SK-N-SH (cell line): ENCODE measurements around the gene BTN1A1. TPM values are rescaled to one million over a fixed set of nuclear protein-coding genes. Genes with fewer than 3 reads are reported as not detected.
"Not testable (repeated sequence)": the region's sequence is repeated elsewhere in the genome, so short reads cannot be mapped to it uniquely, and the experiment has no call there.

Experiments
- CTCF ChIA-PET: fragments of 300-600, 350-600 bp; formaldehyde crosslinking; extraction: SDS; loops from one replicate; lab custom pipeline; 2021; lab: Yijun Ruan, JAX
- POLR2A ChIA-PET: fragments of 350-600 bp; sonication (Branson Sonifier 250); formaldehyde crosslinking; extraction: SDS; loops from one replicate; lab custom pipeline; 2020; ENCODE audit warnings: antibody characterized with exemption, inconsistent platforms; lab: Yijun Ruan, JAX
- DNase-seq: peaks from one replicate; pipeline ENCODE4 v3.0.0; 2012
- H2AFZ ChIP-seq: fragments of 200-600 bp; sonication (generic); 2 replicates; pipeline ENCODE4 v1.8.1; 2016; ENCODE audit warnings: antibody characterized with exemption, mild to moderate bottlenecking, low read depth
- H3F3A ChIP-seq: fragments of 200-600 bp; sonication (generic); replicated peaks from 2 replicates; pipeline ENCODE3; 2016; ENCODE audit warnings: antibody characterized with exemption, mild to moderate bottlenecking; ENCODE audit not compliant: insufficient read depth
- H3K27ac ChIP-seq, 2 experiments: fragments of 200-500 bp in 1 of 2; fragments of 200-600 bp in 1 of 2; sonication (Bioruptor generic) in 1 of 2; sonication (generic), shearing (Covaris generic) in 1 of 2; 2 replicates each; pipeline versions ENCODE4 v1.5.1 to v1.6.1; 2014 to 2016; ENCODE audit warnings: low read depth in 2 of 2, inconsistent platforms in 1 of 2, low read length in 1 of 2, mild to moderate bottlenecking in 1 of 2, mixed read lengths in 1 of 2
- H3K27me3 ChIP-seq: fragments of 200-600 bp; sonication (generic), shearing (Covaris generic); 2 replicates; pipeline ENCODE4 v1.6.1; 2016; ENCODE audit warnings: mixed run types; ENCODE audit not compliant: insufficient read depth
- H3K36me3 ChIP-seq, 2 experiments: fragments of 200-500 bp in 1 of 2; fragments of 200-600 bp in 1 of 2; sonication (Bioruptor generic) in 1 of 2; sonication (generic) in 1 of 2; replicated peaks in 1 of 2; 2 replicates each; pipeline versions ENCODE3 to v1.5.1; 2014 to 2016; ENCODE audit warnings: low read length in 1 of 2, mild to moderate bottlenecking in 1 of 2; ENCODE audit not compliant: insufficient read depth in 2 of 2, control insufficient read depth in 1 of 2
- H3K4me1 ChIP-seq, 2 experiments: fragments of 200-500 bp in 1 of 2; fragments of 200-600 bp in 1 of 2; sonication (Bioruptor generic) in 1 of 2; sonication (generic), shearing (Covaris generic) in 1 of 2; 2 replicates each; pipeline versions ENCODE4 v1.5.1 to v1.6.1; 2014 to 2016; ENCODE audit warnings: low read depth in 1 of 2, low read length in 1 of 2, mixed run types in 1 of 2; ENCODE audit not compliant: insufficient read depth in 2 of 2, control insufficient read depth in 1 of 2
- H3K4me2 ChIP-seq: fragments of 200-600 bp; sonication (generic), shearing (Covaris generic); 2 replicates; pipeline ENCODE4 v1.6.1; 2017; ENCODE audit warnings: mixed run types
- H3K4me3 ChIP-seq, 2 experiments: fragments of 200-500 bp in 1 of 2; fragments of 200-600 bp in 1 of 2; sonication (Bioruptor generic) in 1 of 2; sonication (generic), shearing (Covaris generic) in 1 of 2; 2 replicates each; pipeline versions ENCODE4 v1.5.1 to v1.8.1; 2014 to 2016; ENCODE audit warnings: low read depth in 2 of 2, inconsistent platforms in 1 of 2, low read length in 1 of 2, mild to moderate bottlenecking in 1 of 2, mixed read lengths in 1 of 2, moderate library complexity in 1 of 2
- H3K79me2 ChIP-seq: fragments of 200-600 bp; sonication (generic); 2 replicates; pipeline ENCODE4 v1.8.1; 2017; ENCODE audit warnings: mild to moderate bottlenecking; ENCODE audit not compliant: insufficient read depth
- H3K9ac ChIP-seq: fragments of 200-600 bp; sonication (generic); 2 replicates; pipeline ENCODE4 v1.6.1; 2017; ENCODE audit warnings: mixed run types
- H3K9me2 ChIP-seq: fragments of 200-600 bp; sonication (generic); 2 replicates; pipeline ENCODE4 v1.6.1; 2017; ENCODE audit warnings: mixed run types
- H3K9me3 ChIP-seq: fragments of 200-600 bp; sonication (generic); 2 replicates; pipeline ENCODE4 v1.6.1; 2017; ENCODE audit warnings: mixed run types, mild to moderate bottlenecking, moderate library complexity
- H4K20me1 ChIP-seq: fragments of 200-600 bp; sonication (generic); 2 replicates; pipeline ENCODE4 v1.6.1; 2017; ENCODE audit warnings: mild to moderate bottlenecking, mixed run types; ENCODE audit not compliant: insufficient read depth
- CHD2 ChIP-seq: fragments of 150-350 bp; IDR thresholded peaks from 2 replicates; pipeline ENCODE4 v1.6.1; 2018; ENCODE audit warnings: low read length; ENCODE audit not compliant: partially characterized antibody
- CTCF ChIP-seq: fragments of 200-600 bp; sonication (generic); IDR thresholded peaks from 2 replicates; pipeline ENCODE4 v1.6.1; 2017; ENCODE audit warnings: antibody characterized with exemption, mild to moderate bottlenecking, moderate library complexity
- ELF1 ChIP-seq: IDR thresholded peaks from 2 replicates; pipeline ENCODE4 v1.4.0; 2012
- FOSL2 ChIP-seq: IDR thresholded peaks from 2 replicates; pipeline ENCODE4 v1.4.0; 2012; ENCODE audit warnings: low read depth, mild to moderate bottlenecking, moderate library complexity, borderline replicate concordance
- FOXJ3 ChIP-seq: sonication (generic); formaldehyde crosslinking; IDR thresholded peaks from 2 replicates; pipeline ENCODE4 v1.5.1; 2020; ENCODE audit warnings: mild to moderate bottlenecking, missing genetic modification reagents
- GABPA ChIP-seq: IDR thresholded peaks from 2 replicates; pipeline ENCODE4 v1.4.0; 2012; ENCODE audit warnings: low read depth, mild to moderate bottlenecking
- IRF3 ChIP-seq: fragments of 150-350 bp; IDR thresholded peaks from 2 replicates; pipeline ENCODE4 v1.6.1; 2016; ENCODE audit warnings: mild to moderate bottlenecking, low read depth, low read length
- MAX ChIP-seq: IDR thresholded peaks from 2 replicates; pipeline ENCODE4 v1.4.0; 2012; ENCODE audit warnings: low read depth
- NFIC ChIP-seq: IDR thresholded peaks from 2 replicates; pipeline ENCODE4 v1.4.0; 2012; ENCODE audit warnings: borderline replicate concordance
- POLR2AphosphoS5 ChIP-seq: IDR thresholded peaks from 2 replicates; pipeline ENCODE4 v1.6.1; 2012; ENCODE audit warnings: low read depth, low read length
- RAD21 ChIP-seq: IDR thresholded peaks from 2 replicates; pipeline ENCODE4 v1.6.1; 2012; ENCODE audit warnings: mild to moderate bottlenecking, low read length
- RCOR1 ChIP-seq: fragments of 150-350 bp; IDR thresholded peaks from 2 replicates; pipeline ENCODE4 v1.6.1; 2017; ENCODE audit warnings: antibody characterized with exemption, low read length
- REST ChIP-seq: IDR thresholded peaks from 2 replicates; pipeline ENCODE4 v1.6.1; 2012; ENCODE audit warnings: mild to moderate bottlenecking, low read depth, low read length, moderate library complexity
- RFX5 ChIP-seq: IDR thresholded peaks from 2 replicates; pipeline ENCODE4 v1.6.1; 2012; ENCODE audit warnings: mild to moderate bottlenecking, improper control_type of control experiment, low read length
- SMC3 ChIP-seq: IDR thresholded peaks from 2 replicates; pipeline ENCODE4 v1.6.1; 2012; ENCODE audit warnings: low read depth, low read length, improper control_type of control experiment
- TAF1 ChIP-seq: IDR thresholded peaks from 2 replicates; pipeline ENCODE4 v1.6.1; 2012; ENCODE audit warnings: low read depth, mild to moderate bottlenecking, low read length, moderate library complexity, borderline replicate concordance
- TCF12 ChIP-seq: IDR thresholded peaks from 2 replicates; pipeline ENCODE4 v1.4.0; 2012
- TEAD4 ChIP-seq: IDR thresholded peaks from 2 replicates; pipeline ENCODE4 v1.4.0; 2012; ENCODE audit warnings: mild to moderate bottlenecking, borderline replicate concordance; ENCODE audit not compliant: insufficient read depth
- USF1 ChIP-seq: IDR thresholded peaks from 2 replicates; pipeline ENCODE4 v1.4.0; 2012; ENCODE audit warnings: low read depth, borderline replicate concordance
- YY1 ChIP-seq: IDR thresholded peaks from 2 replicates; pipeline ENCODE4 v1.4.0; 2012; ENCODE audit warnings: low read depth, mild to moderate bottlenecking
- WGBS: methylation state at CpG from one replicate; pipeline ENCODE4 v1.1.6; 2017; ENCODE audit warnings: low lambda C conversion rate; 5-methylcytosine and 5-hydroxymethylcytosine counted together
- polyA plus RNA-seq, 3 experiments: library from polyadenylated mRNA; depleted of rRNA; stranded (reverse); fragments of >200 nt; gene quantifications; 2 replicates each; pipeline ENCODE4 v1.2.3, GENCODE V29; 2012

The BTN1A1 gene
- polyA plus RNA-seq, 1 of the 3 experiments (the other 2 are of a cell fraction) = not detected

- no peak overlapping the region for H2AFZ ChIP-seq
- TF ChIP-seq FOXJ3 (no peak), CTCF (no peak), TEAD4 (no peak), IRF3 (no peak), REST (no peak), RAD21 (no peak), POLR2AphosphoS5 (no peak), MAX (no peak), NFIC (no peak), TCF12 (no peak), SMC3 (no peak), CHD2 (no peak), RCOR1 (no peak), GABPA (no peak), RFX5 (no peak), ELF1 (no peak), FOSL2 (no peak), TAF1 (no peak), YY1 (no peak), USF1 (no peak)
- TF ChIP-seq, all 33 proteins: peak for 0
- H3K27ac ChIP-seq = no peak overlapping the region
- no peak for DNase-seq
- no peaks in the 10 kb centered on the region for H3K4me1 ChIP-seq
- 58% methylated on average over 3 of the region's 3 CpGs for WGBS
- H3K79me2 ChIP-seq = no peaks in the 10 kb centered on the region
- no peak overlapping the region for H3K4me2 ChIP-seq
- H3K9ac ChIP-seq = no peak overlapping the region
- ChIA-PET POLR2A (no interaction called here), CTCF (no interaction called here)
- H3K36me3 ChIP-seq = no peaks in the 10 kb centered on the region
- H3F3A ChIP-seq = no peaks in the 10 kb centered on the region
- H4K20me1 ChIP-seq = no peaks in the 10 kb centered on the region
- H3K27me3 ChIP-seq = no peaks in the 10 kb centered on the region; the same call in none of the 2 replicates
- H3K4me3 ChIP-seq = no peak overlapping the region
- H3K9me2 ChIP-seq = no peaks in the 10 kb centered on the region
- H3K9me3 ChIP-seq = no peaks in the 10 kb centered on the region
Observed at GRCh38 chr6:26507658-26508057, 7.6 kb downstream of the BTN1A1 start.

GRCh38 chr6:26511033-26511432, 10.9 kb downstream of the BTN1A1 start:
- POLR2A ChIA-PET, H3K36me3 ChIP-seq, H3K27me3 ChIP-seq, H4K20me1 ChIP-seq, H2AFZ ChIP-seq, H3K79me2 ChIP-seq, H3K9ac ChIP-seq, H3K9me3 ChIP-seq, H3K9me2 ChIP-seq, DNase-seq, H3F3A ChIP-seq, H3K4me2 ChIP-seq, H3K4me3 ChIP-seq, H3K27ac ChIP-seq, H3K4me1 ChIP-seq: not testable (repeated sequence)
- 74% methylated on average over 8 of the region's 8 CpGs for WGBS
- CTCF ChIA-PET = interaction anchor here (0.6 to 1.2 kb wide), 2 partner anchors 9 to 10 kb away, joined by 3 to 4 read pairs; no protein-coding TSS in a partner anchor
